ENCODE data around the gene FUT1.

The FUT1 gene

GRCh38 chr19:48735031-48735615, 17.3 kb downstream of the FUT1 start:
- H3K27ac ChIP-seq: no peak overlapping the region
- ChIA-PET POLR2A (ENCODE audit: low non-redundant PET) (interaction anchor here (0.6 kb wide), 1 partner anchor 222 kb away, joined by 6 read pairs; no protein-coding TSS in a partner anchor), CTCF (no interaction called here)
- DNase-seq (ENCODE audit: low spot score): no peak
- TF ChIP-seq, protein P1, sequence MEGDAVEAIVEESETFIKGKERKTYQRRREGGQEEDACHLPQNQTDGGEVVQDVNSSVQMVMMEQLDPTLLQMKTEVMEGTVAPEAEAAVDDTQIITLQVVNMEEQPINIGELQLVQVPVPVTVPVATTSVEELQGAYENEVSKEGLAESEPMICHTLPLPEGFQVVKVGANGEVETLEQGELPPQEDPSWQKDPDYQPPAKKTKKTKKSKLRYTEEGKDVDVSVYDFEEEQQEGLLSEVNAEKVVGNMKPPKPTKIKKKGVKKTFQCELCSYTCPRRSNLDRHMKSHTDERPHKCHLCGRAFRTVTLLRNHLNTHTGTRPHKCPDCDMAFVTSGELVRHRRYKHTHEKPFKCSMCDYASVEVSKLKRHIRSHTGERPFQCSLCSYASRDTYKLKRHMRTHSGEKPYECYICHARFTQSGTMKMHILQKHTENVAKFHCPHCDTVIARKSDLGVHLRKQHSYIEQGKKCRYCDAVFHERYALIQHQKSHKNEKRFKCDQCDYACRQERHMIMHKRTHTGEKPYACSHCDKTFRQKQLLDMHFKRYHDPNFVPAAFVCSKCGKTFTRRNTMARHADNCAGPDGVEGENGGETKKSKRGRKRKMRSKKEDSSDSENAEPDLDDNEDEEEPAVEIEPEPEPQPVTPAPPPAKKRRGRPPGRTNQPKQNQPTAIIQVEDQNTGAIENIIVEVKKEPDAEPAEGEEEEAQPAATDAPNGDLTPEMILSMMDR (conservative IDR thresholded peaks at IDR 0.05; ENCODE audit: low read depth): no peak

DNA sequence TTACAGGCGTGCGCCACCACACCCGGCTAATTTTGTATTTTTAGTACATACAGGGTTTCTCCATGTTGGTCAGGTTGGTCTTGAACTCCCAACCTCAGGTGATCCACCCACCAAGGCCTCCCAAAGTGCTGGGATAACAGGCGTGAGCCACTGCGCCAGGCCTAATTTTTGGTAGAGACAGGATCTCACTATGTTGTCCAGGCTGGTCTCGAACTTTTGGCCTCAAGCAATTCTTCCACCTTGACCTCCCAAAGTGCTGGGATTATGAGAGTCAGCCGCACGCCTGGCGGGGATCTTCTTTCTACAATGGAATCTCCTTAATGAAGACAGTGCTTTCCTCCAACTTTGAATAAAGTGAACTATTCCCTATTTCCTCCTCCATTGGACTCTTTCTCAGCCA, 17.8 kb downstream of the FUT1 start:
- CTCF ChIA-PET: no interaction called here
- TF ChIP-seq, protein P1 (conservative IDR thresholded peaks at IDR 0.05; ENCODE audit: low read depth): no peak
- no peak overlapping the region for H3K27ac ChIP-seq
- POLR2A ChIA-PET (ENCODE audit: low non-redundant PET): no interaction called here
- no peak for DNase-seq (ENCODE audit: low spot score)

DNA sequence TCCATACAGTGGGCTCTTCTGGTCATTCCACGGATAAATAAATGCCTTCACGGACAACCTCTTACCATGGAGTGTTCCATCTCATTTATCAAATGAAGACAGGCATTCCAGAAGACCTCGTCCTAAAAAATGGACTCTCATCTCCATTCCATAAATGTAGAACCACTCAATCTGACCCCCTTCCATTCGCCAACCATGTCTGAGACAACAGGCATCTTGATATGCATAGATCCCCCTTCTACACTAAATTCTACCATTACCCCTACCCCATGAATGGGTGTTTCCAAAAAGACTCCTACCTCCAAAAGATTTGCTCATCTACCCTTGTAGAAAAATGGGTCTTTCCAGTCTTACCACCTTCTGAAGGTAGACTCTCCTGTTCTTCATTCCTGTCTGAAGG, 21.0 kb downstream of the FUT1 start:
- TF ChIP-seq, protein P1 (conservative IDR thresholded peaks at IDR 0.05; ENCODE audit: low read depth): no peak
- H3K27ac ChIP-seq: no peak overlapping the region
- ChIA-PET POLR2A (ENCODE audit: low non-redundant PET) (interaction anchor here (0.7 kb wide), 1 partner anchor 48 kb away, joined by 5 read pairs; no protein-coding TSS in a partner anchor), CTCF (no interaction called here)
- no peak for DNase-seq (ENCODE audit: low spot score)

DNA sequence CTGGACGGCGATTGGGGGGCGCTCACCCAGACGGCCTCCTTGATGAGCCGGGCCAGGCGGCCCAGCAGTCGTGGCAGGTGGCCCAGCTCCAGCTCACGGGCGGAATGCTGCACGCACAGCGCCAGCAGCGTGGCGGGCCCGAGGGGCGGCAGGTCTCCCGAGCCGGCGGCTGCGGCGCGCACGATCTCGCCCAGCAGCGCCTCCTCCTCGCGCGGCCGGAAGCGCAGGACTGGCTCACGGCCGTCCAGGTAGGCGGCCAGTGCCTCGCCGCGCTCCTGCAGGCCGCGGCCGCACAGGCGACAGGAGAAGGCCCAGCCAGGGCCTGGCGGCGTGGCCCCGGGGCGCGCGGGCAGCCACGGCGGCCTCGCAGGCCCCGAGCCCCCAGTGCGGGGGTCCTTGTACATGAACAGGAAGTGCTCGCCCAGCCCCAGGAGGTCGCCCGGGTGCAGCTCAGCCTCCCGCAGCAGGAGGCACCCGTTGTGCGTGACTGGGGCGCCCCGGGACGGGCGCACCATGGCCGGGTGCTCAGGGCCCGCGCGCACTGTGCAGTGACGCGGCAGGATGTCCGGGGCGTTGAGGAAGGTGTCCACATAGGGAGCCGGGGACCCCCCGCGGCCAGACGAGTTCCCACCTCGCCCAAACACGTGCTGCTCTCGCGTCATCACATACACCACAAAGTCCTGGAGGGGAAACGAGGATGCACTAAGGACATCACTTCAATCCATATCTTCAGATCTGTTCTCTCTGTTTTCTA, 23.4 kb downstream of the FUT1 start:
- H3K27ac ChIP-seq: no peak overlapping the region
- ChIA-PET POLR2A (ENCODE audit: low non-redundant PET) (no interaction called here), CTCF (interaction anchor here (0.7 kb wide), 1 partner anchor 53 kb away, joined by 4 read pairs; no protein-coding TSS in a partner anchor)
- TF ChIP-seq, protein P1 (conservative IDR thresholded peaks at IDR 0.05; ENCODE audit: low read depth): no peak
- DNase-seq (ENCODE audit: low spot score): no peak

- no peak for DNase-seq (ENCODE audit: low spot score)
- H3K27ac ChIP-seq: peak overlapping the region; percentile 48
- ChIA-PET CTCF (no interaction called here), POLR2A (ENCODE audit: low non-redundant PET) (no interaction called here)
- TF ChIP-seq, protein P1 (conservative IDR thresholded peaks at IDR 0.05; ENCODE audit: low read depth): no peak
These were observed 25.9 kb downstream of the FUT1 start for GRCh38 chr19:48726556-48726955.

GRCh38 chr19:48724796-48725753, 27.4 kb downstream of the FUT1 start:
- TF ChIP-seq, protein P1 (conservative IDR thresholded peaks at IDR 0.05; ENCODE audit: low read depth): no peak
- DNase-seq (ENCODE audit: low spot score): peak; percentile 57
- CTCF ChIA-PET: interaction anchor here (0.5 to 0.6 kb wide), 3 partner anchors 19 to 329 kb away, joined by 3 to 5 read pairs (median 4); no protein-coding TSS in a partner anchor
- POLR2A ChIA-PET (ENCODE audit: low non-redundant PET): no interaction called here
- H3K27ac ChIP-seq: peak overlapping the region; percentile 67
